NB4 (cell line): Measurements from ENCODE around the gene PAQR7.

Source experiments
- DNase-seq: peaks from one replicate; pipeline ENCODE4 v3.0.0; 2010; ENCODE audit warnings: low read depth
- H3K4me3 ChIP-seq: one replicate; pipeline ENCODE4 v1.5.1; 2011; ENCODE audit warnings: mild to moderate bottlenecking, low read depth, low read length, moderate library complexity
- MYC ChIP-seq: IDR thresholded peaks from 2 replicates; pipeline ENCODE4 v1.6.1; 2011; ENCODE audit warnings: low read depth, low read length
- POLR2A ChIP-seq: IDR thresholded peaks from 2 replicates; pipeline ENCODE4 v1.6.1; 2011; ENCODE audit warnings: mild to moderate bottlenecking; ENCODE audit not compliant: insufficient read length; ENCODE audit errors: extremely low read depth
- TF ChIP-seq, protein P1 (sequence below): IDR thresholded peaks from one replicate; pipeline ENCODE4 v1.5.1; 2012; ENCODE audit warnings: low read depth, low read length
- TF ChIP-seq, protein P2 (sequence below): IDR thresholded peaks from 2 replicates; pipeline ENCODE4 v1.6.1; 2011; ENCODE audit warnings: low read depth, low read length

Gene PAQR7

GRCh38 chr1:25854554-25854953, 21.0 kb downstream of the PAQR7 start:
- H3K4me3 ChIP-seq: no peak overlapping the region
- TF ChIP-seq, protein P1, sequence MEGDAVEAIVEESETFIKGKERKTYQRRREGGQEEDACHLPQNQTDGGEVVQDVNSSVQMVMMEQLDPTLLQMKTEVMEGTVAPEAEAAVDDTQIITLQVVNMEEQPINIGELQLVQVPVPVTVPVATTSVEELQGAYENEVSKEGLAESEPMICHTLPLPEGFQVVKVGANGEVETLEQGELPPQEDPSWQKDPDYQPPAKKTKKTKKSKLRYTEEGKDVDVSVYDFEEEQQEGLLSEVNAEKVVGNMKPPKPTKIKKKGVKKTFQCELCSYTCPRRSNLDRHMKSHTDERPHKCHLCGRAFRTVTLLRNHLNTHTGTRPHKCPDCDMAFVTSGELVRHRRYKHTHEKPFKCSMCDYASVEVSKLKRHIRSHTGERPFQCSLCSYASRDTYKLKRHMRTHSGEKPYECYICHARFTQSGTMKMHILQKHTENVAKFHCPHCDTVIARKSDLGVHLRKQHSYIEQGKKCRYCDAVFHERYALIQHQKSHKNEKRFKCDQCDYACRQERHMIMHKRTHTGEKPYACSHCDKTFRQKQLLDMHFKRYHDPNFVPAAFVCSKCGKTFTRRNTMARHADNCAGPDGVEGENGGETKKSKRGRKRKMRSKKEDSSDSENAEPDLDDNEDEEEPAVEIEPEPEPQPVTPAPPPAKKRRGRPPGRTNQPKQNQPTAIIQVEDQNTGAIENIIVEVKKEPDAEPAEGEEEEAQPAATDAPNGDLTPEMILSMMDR: no peak
- no peak for TF ChIP-seq POLR2A
- TF ChIP-seq MYC: no peak
- TF ChIP-seq, protein P2, sequence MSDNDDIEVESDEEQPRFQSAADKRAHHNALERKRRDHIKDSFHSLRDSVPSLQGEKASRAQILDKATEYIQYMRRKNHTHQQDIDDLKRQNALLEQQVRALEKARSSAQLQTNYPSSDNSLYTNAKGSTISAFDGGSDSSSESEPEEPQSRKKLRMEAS: no peak
- DNase-seq: no peak

GRCh38 chr1:25848531-25848930, 27.0 kb downstream of the PAQR7 start:
- TF ChIP-seq POLR2A (no peak), MYC (no peak)
- TF ChIP-seq, protein P1: no peak
- TF ChIP-seq, protein P2: no peak
- H3K4me3 ChIP-seq: no peak overlapping the region
- no peak for DNase-seq

DNA sequence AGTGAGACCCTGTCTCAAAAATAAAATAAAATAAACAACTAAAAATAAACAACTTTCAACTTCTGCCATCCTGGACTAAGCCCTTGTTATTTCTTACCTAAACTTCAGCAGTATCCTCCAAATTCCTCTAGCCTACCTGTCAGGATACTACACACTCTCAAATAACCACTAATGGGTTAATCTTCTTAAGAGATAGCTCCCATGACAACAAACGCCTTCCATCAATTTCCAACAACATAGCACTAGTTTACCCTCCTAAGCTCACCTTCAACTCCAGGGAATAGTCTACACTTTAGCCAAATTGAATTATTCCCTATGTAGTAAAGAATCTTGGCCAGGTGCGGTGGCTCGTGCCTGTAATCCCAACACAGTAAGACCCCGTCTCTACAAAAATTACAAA, 27.6 kb downstream of the PAQR7 start:
- H3K4me3 ChIP-seq: no peak overlapping the region
- no peak for DNase-seq
- no peak for TF ChIP-seq POLR2A
- TF ChIP-seq MYC: no peak
- TF ChIP-seq, protein P1: no peak
- TF ChIP-seq, protein P2: no peak

DNA sequence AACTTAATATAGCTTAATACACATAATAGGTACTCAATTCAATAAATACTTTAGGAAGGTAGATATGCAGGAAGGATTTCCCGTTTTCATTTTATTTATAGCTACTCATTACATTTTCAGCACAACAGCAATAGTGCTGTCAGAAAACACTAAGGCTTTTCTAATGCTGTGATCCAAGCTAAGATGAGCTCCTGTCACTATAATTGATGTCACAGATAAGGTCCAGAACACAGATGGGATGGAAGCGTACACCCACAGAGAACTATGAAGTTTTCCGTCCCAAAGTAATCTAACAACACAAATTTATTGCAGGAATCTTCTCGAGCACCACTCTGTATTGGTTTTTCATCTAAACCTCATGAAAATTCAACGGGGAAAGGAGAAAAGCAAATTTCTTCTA, 29.8 kb downstream of the PAQR7 start:
- DNase-seq: no peak
- no peak for TF ChIP-seq POLR2A
- TF ChIP-seq, protein P1: no peak
- TF ChIP-seq, protein P2: no peak
- no peak for TF ChIP-seq MYC
- no peak overlapping the region for H3K4me3 ChIP-seq

- TF ChIP-seq MYC (no peak), POLR2A (no peak)
- TF ChIP-seq, protein P2: no peak
- TF ChIP-seq, protein P1: no peak
- no peak overlapping the region for H3K4me3 ChIP-seq
- DNase-seq: no peak
Observed at GRCh38 chr1:25844536-25845337, 30.8 kb downstream of the PAQR7 start.
